ENCODE measurements around the gene DKC1. TPM values are rescaled to one million over a fixed set of nuclear protein-coding genes. Genes with fewer than 3 reads are reported as not detected.

Gene DKC1
- polyA plus RNA-seq, 1 experiment: 50.5 TPM

DNA sequence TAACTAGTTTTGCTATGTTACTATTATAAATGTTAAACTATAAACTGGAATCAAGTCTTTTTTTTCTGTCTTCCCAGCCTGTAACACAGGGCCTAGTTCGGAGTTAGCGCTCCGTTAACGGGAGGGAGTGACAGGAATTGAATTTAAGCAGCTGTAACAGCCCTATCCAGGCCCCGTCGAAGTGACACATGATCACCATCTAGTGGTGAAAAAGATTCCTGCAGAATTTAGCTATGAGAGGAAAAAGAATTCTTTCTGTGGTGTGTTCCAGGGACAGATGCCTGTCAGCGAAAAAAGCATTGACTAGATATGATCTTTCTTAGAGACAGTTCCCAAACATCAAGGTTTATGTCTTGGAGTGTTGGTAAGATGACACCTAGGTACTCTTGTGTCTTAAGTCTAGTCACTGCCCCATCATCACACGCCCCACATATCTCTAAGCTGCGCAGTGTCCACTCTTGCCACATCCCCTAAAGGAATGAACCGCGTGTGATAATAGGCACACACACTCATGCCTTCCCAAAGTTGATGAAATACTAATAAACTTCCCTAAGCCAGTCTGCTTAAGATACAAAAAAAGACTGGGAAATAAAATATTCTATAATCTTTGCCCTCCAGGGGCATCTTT, 13.8 kb upstream of the DKC1 start:
- DNase-seq (ENCODE audit: low read depth, low spot score): no peak
- ChIA-PET POLR2A (no interaction called here), CTCF (interaction anchor here (0.5 to 4.2 kb wide), 24 partner anchors 10 to 201 kb away, joined by 3 to 30 read pairs (median 4); partner anchors contain the start of genes DKC1, MPP1 and SMIM9)
- Histone ChIP-seq H3K9me3 (ENCODE audit: control insufficient read depth, insufficient read depth, low read length) (no peaks in the 10 kb centered on the region), H3K27me3 (ENCODE audit: control insufficient read depth, insufficient read depth, low read length) (no peaks in the 10 kb centered on the region), H3K4me3 (ENCODE audit: low read depth, low read length) (no peak overlapping the region), H3K27ac (ENCODE audit: low read depth, low read length) (no peak overlapping the region)
- TF ChIP-seq, protein P1, sequence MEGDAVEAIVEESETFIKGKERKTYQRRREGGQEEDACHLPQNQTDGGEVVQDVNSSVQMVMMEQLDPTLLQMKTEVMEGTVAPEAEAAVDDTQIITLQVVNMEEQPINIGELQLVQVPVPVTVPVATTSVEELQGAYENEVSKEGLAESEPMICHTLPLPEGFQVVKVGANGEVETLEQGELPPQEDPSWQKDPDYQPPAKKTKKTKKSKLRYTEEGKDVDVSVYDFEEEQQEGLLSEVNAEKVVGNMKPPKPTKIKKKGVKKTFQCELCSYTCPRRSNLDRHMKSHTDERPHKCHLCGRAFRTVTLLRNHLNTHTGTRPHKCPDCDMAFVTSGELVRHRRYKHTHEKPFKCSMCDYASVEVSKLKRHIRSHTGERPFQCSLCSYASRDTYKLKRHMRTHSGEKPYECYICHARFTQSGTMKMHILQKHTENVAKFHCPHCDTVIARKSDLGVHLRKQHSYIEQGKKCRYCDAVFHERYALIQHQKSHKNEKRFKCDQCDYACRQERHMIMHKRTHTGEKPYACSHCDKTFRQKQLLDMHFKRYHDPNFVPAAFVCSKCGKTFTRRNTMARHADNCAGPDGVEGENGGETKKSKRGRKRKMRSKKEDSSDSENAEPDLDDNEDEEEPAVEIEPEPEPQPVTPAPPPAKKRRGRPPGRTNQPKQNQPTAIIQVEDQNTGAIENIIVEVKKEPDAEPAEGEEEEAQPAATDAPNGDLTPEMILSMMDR (IDR thresholded peaks at IDR 0.05; ENCODE audit: low read depth, low read length): peak; percentile 74

DNA sequence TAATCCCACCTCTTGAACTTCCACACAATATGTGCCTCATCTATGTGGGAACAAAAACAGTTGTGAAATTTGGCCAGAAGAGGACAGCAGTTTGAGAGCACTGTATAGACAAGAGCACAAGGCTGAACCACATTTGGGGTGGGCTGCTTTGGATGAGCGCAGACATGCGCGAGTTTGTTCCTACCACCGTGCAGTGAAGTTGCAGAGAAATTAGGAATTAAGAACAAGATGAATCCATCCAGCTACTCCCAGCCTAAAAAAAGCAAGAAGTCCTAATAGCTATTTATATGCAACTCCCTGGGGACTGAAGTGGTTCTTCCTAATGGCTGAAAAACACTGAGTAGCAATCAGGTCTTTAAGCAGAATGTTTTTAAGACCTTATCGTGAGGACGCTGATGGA, 12.8 kb upstream of the DKC1 start:
- CTCF ChIA-PET: interaction anchor here (1.0 to 4.2 kb wide), 10 partner anchors 9 to 202 kb away, joined by 3 to 30 read pairs (median 6); partner anchors contain the start of genes DKC1 and SMIM9
- DNase-seq (ENCODE audit: low read depth, low spot score): no peak
- no peaks in the 10 kb centered on the region for H3K9me3 ChIP-seq (ENCODE audit: control insufficient read depth, insufficient read depth, low read length)
- peak overlapping the region; percentile 61; the same call in 1 of the 2 replicates for H3K4me3 ChIP-seq (ENCODE audit: low read depth, low read length)
- no peaks in the 10 kb centered on the region for H3K27me3 ChIP-seq (ENCODE audit: control insufficient read depth, insufficient read depth, low read length)
- POLR2A ChIA-PET: no interaction called here
- no peak overlapping the region for H3K27ac ChIP-seq (ENCODE audit: low read depth, low read length)
- TF ChIP-seq, protein P1 (IDR thresholded peaks at IDR 0.05; ENCODE audit: low read depth, low read length): no peak

DNA sequence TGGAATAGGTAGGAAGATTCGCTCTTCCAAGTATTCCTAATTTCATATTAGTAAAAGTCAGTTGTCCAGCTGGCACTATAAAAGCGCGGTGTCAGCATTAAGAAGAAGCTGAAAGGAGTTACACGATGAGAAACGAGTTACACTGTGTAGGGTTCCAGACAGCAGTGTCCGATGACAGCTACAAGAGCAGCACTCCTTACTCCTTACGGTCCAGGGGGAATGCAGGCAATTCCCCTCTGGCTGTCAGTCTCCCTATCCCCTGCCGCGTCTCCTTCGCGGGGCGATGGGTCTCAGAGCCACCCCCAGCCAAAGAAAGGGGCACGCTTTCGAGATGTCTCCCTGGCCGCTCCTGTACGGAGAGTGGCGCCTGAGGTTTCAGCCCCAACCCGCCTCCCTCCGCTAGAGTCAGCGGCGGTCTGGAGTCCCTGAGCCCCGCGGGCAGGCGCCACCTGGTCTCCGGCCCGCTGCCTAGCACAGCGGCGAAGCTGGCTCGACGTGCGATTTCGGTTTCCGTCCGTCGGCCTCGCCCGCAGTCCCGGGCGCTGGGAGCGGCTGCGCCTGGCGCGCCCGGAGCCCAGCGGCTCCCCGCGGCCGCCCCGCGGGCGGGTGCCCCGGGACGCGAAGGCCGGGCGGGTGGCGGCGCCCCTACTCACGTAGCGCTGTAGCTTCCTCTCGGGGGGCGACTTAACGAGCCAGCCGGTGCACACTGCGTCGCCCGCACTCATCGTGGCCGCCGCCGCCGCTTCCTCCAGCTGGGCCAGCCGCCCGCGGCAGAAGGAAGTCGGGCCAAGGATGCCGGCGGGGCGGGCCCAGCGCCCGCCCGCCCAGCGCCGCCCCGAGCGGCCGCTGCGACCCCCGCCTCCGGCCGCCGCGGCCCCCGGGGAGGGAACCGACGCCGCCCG, 12.1 kb upstream of the DKC1 start, which contains the start of gene GAB3:
TSS of gene GAB3 (minus strand) at position 777 of the 902 bp plus-strand sequence. CDS start at position 725, 52 bp downstream.
- ChIA-PET POLR2A (no interaction called here), CTCF (interaction anchor here (1.0 to 4.2 kb wide), 8 partner anchors 8 to 202 kb away, joined by 3 to 30 read pairs (median 6); partner anchors contain the start of gene DKC1)
- no peak for DNase-seq (ENCODE audit: low read depth, low spot score)
- Histone ChIP-seq H3K9me3 (ENCODE audit: control insufficient read depth, insufficient read depth, low read length) (no peaks in the 10 kb centered on the region), H3K4me3 (ENCODE audit: low read depth, low read length) (peak within 1 kb of the TSS; percentile 61), H3K27ac (ENCODE audit: low read depth, low read length) (no peak within 1 kb of the TSS), H3K27me3 (ENCODE audit: control insufficient read depth, insufficient read depth, low read length) (no peaks in the 10 kb centered on the region)
- TF ChIP-seq, protein P1 (IDR thresholded peaks at IDR 0.05; ENCODE audit: low read depth, low read length): no peak

DNA sequence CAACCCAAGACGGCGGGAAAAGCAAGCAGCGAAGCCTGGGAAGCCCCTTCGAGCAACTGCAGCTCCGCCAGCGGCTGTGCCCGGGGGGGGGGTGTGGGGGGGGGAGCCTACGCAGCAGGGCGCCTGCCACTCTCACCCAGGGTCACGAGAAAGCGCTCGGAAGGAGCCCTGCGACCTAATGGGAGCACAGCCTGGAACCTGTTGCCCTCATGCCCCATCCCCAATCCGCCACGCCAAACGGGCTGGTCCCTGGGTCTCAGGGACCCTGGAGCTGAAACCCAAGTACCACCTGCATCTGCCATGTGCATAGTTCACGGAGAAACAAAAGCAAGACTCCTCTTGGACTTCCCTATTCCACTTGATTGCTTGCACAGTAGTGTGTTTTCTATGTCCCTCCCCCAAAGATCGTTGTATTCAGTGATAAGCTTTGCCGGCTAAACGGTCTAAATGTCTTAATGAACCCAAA, 11.4 kb upstream of the DKC1 start:
- CTCF ChIA-PET: interaction anchor here (1.8 to 4.2 kb wide), 2 partner anchors 12 to 91 kb away, joined by 6 to 24 read pairs; partner anchors contain the start of gene DKC1
- POLR2A ChIA-PET: no interaction called here
- TF ChIP-seq, protein P1 (IDR thresholded peaks at IDR 0.05; ENCODE audit: low read depth, low read length): no peak
- Histone ChIP-seq H3K27me3 (ENCODE audit: control insufficient read depth, insufficient read depth, low read length) (no peaks in the 10 kb centered on the region), H3K27ac (ENCODE audit: low read depth, low read length) (no peak overlapping the region), H3K4me3 (ENCODE audit: low read depth, low read length) (peak overlapping the region; percentile 61), H3K9me3 (ENCODE audit: control insufficient read depth, insufficient read depth, low read length) (no peaks in the 10 kb centered on the region)
- DNase-seq (ENCODE audit: low read depth, low spot score): no peak
